Measurements from ENCODE around the gene AQP5.
A peak's percentile ranks its signal among the peaks of the same experiment; 100 is the strongest.

Gene AQP5

GRCh38 chr12:49932533-49933130, 29.0 kb upstream of the AQP5 start:
- no peak for FAIRE-seq

GRCh38 chr12:49933796-49934195, 27.9 kb upstream of the AQP5 start:
- FAIRE-seq, result no peak

- FAIRE-seq, result no peak
These were observed 27.2 kb upstream of the AQP5 start for GRCh38 chr12:49934505-49934904.

- no peak for FAIRE-seq
These were observed 24.7 kb upstream of the AQP5 start for GRCh38 chr12:49936925-49937324.

- FAIRE-seq, result no peak
These were observed 23.9 kb upstream of the AQP5 start for GRCh38 chr12:49937639-49938300.

GRCh38 chr12:49939307-49939706, 22.4 kb upstream of the AQP5 start:
- no peak for FAIRE-seq

GRCh38 chr12:49939707-49940106, 22.0 kb upstream of the AQP5 start:
- FAIRE-seq, result no peak

- no peak for FAIRE-seq
These were observed 19.8 kb upstream of the AQP5 start for GRCh38 chr12:49941556-49942511.

GRCh38 chr12:49942512-49942893, 19.2 kb upstream of the AQP5 start:
- FAIRE-seq, result no peak

- no peak for FAIRE-seq
These were observed 18.6 kb upstream of the AQP5 start for GRCh38 chr12:49942921-49943624.

GRCh38 chr12:49943625-49943960, 18.1 kb upstream of the AQP5 start:
- FAIRE-seq, result no peak

- no peak for FAIRE-seq
These were observed 17.6 kb upstream of the AQP5 start for GRCh38 chr12:49944046-49944445.

- FAIRE-seq, result no peak
These were observed 17.0 kb upstream of the AQP5 start for GRCh38 chr12:49944718-49945117.

- FAIRE-seq, result peak; percentile 47
These were observed 16.1 kb upstream of the AQP5 start for GRCh38 chr12:49945394-49946080.

GRCh38 chr12:49946086-49946485, 15.6 kb upstream of the AQP5 start:
- FAIRE-seq, result no peak

GRCh38 chr12:49946497-49946896, 15.2 kb upstream of the AQP5 start:
- FAIRE-seq, result no peak

- FAIRE-seq, result no peak
These were observed 14.0 kb upstream of the AQP5 start for GRCh38 chr12:49947593-49948226.

GRCh38 chr12:49948866-49949845, 12.5 kb upstream of the AQP5 start:
- no peak for FAIRE-seq

- no peak for FAIRE-seq
These were observed 11.8 kb upstream of the AQP5 start for GRCh38 chr12:49949866-49950265.

- FAIRE-seq, result no peak
These were observed 11.1 kb upstream of the AQP5 start, which contains the start of gene AQP2 for GRCh38 chr12:49950273-49951251. TSS of gene AQP2 (plus strand) at chr12:49950737. CDS start at chr12:49950831, 94 bp downstream.

Measured in G401.6 (cell line).